PFSK-1 (cell line): ENCODE data around the gene CD300A.

ENCODE experiments used
- POLR2AphosphoS5 ChIP-seq: IDR thresholded peaks from 2 replicates; pipeline ENCODE4 v1.6.1; 2012; ENCODE audit warnings: low read depth, mild to moderate bottlenecking, control low read depth, low read length, moderate library complexity
- TAF1 ChIP-seq: IDR thresholded peaks from 2 replicates; pipeline ENCODE4 v1.6.1; 2012; ENCODE audit warnings: low read length, control low read depth, borderline replicate concordance; ENCODE audit not compliant: insufficient read depth
- TF ChIP-seq, protein P1 (sequence below), 2 experiments: IDR thresholded peaks; 2 replicates each; pipeline versions ENCODE4 v1.6.1 to v1.8.0; 2011 to 2012; ENCODE audit warnings: low read depth in 2 of 2, low read length in 2 of 2, control low read depth in 1 of 2, inconsistent platforms in 1 of 2, mild to moderate bottlenecking in 1 of 2, moderate library complexity in 1 of 2; ENCODE audit not compliant: insufficient read depth in 1 of 2

DNA sequence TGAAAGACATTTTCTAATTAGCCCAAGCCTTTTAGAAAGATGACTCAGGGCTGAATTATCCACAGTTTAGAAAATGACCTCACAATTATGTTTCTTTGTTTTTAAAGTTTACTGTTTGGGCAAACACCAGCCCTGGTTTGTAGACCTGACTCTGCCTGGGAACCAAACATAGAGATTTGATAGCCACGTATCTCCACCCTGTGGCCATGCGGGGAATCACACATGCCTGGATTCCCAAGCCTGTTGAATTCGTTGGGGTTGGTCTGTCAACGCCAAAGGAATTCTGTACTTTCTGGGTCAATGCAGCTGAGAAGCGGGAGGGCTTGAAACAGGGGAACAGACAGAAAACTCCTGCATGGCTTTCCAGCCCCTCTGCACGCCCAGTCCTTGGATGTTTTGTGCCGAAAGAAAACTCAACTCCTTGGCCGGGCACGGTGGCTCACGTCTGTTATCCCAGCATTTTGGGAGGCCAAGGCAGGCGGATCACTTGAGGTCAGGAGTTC lies 26.9 kb downstream of the CD300A start:
- TF ChIP-seq TAF1 (no peak), POLR2AphosphoS5 (no peak)
- TF ChIP-seq, protein P1, sequence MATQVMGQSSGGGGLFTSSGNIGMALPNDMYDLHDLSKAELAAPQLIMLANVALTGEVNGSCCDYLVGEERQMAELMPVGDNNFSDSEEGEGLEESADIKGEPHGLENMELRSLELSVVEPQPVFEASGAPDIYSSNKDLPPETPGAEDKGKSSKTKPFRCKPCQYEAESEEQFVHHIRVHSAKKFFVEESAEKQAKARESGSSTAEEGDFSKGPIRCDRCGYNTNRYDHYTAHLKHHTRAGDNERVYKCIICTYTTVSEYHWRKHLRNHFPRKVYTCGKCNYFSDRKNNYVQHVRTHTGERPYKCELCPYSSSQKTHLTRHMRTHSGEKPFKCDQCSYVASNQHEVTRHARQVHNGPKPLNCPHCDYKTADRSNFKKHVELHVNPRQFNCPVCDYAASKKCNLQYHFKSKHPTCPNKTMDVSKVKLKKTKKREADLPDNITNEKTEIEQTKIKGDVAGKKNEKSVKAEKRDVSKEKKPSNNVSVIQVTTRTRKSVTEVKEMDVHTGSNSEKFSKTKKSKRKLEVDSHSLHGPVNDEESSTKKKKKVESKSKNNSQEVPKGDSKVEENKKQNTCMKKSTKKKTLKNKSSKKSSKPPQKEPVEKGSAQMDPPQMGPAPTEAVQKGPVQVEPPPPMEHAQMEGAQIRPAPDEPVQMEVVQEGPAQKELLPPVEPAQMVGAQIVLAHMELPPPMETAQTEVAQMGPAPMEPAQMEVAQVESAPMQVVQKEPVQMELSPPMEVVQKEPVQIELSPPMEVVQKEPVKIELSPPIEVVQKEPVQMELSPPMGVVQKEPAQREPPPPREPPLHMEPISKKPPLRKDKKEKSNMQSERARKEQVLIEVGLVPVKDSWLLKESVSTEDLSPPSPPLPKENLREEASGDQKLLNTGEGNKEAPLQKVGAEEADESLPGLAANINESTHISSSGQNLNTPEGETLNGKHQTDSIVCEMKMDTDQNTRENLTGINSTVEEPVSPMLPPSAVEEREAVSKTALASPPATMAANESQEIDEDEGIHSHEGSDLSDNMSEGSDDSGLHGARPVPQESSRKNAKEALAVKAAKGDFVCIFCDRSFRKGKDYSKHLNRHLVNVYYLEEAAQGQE (IDR thresholded peaks at IDR 0.05; ENCODE audit: insufficient read depth in 1 of 2, low read depth in 2 of 2, low read length in 2 of 2), result no peak
